ENCODE data around the gene PDE4D. TPM values are rescaled to one million over a fixed set of nuclear protein-coding genes. Genes with fewer than 3 reads are reported as not detected.

The PDE4D gene
- total RNA-seq, 1 donor from 2014 or later, result 2.3 TPM

DNA sequence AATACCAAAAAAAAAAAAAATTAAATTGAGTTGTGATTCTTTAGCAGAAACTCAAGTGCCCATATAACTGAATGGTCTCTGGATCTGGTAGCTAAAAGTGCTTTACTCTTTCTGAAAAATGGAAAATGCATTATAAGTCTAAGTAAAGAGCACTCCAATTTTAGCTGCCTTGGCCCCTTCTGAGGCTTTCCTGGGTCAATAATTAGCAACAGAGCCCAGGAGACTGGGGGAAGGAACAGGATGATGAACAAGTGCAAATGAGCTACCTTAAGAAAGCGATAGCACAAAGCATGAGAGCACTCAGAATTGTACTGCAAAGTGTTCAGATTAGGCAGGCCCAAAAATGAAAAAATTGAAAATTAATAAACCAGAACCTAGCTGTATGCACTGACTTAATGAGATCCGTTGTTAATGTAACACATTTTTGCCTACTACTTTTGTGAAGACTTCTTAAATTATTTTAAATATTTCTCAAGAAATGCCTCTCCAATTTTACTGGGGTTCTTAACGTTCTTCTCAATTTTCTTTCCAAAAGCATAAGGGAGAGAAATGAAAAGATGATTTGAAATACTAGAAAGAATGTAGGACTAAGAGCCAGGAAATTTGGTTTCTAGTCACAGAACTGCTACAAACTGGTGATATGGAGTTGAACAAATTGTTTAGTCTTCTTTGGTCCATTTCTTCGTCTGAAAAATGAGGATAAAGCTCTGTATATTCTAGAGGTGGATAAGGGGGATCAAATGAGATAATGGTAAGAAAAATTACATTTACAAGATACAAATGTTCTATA is 566.1 kb downstream of the PDE4D start:
- Histone ChIP-seq H3K9ac (no peak overlapping the region), H3K4me1 (no peaks in the 10 kb centered on the region), H3K36me3 (no peaks in the 10 kb centered on the region), H3K9me3 (ENCODE audit: low read depth) (no peaks in the 10 kb centered on the region), H3K27ac (no peak overlapping the region), H3K4me3 (no peak overlapping the region), H3K27me3 (no peaks in the 10 kb centered on the region), H2AFZ (replicated peaks) (no peak overlapping the region), H3K4me2 (no peak overlapping the region), H4K20me1 (ENCODE audit: low read depth) (no peaks in the 10 kb centered on the region), H3K79me2 (ENCODE audit: low read depth) (no peaks in the 10 kb centered on the region), H3F3A (ENCODE audit: low read depth) (no peaks in the 10 kb centered on the region)
- DNase-seq (ENCODE audit: low spot score), result no peak
- no peak overlapping the region for H3K27ac Mint-ChIP-seq
- H3K9me3 Mint-ChIP-seq, result no peaks in the 10 kb centered on the region
- TF ChIP-seq EZH2 (IDR thresholded peaks at IDR 0.05) (no peak), EZH2phosphoT487 (IDR thresholded peaks at IDR 0.05) (no peak)
- TF ChIP-seq, protein P1, sequence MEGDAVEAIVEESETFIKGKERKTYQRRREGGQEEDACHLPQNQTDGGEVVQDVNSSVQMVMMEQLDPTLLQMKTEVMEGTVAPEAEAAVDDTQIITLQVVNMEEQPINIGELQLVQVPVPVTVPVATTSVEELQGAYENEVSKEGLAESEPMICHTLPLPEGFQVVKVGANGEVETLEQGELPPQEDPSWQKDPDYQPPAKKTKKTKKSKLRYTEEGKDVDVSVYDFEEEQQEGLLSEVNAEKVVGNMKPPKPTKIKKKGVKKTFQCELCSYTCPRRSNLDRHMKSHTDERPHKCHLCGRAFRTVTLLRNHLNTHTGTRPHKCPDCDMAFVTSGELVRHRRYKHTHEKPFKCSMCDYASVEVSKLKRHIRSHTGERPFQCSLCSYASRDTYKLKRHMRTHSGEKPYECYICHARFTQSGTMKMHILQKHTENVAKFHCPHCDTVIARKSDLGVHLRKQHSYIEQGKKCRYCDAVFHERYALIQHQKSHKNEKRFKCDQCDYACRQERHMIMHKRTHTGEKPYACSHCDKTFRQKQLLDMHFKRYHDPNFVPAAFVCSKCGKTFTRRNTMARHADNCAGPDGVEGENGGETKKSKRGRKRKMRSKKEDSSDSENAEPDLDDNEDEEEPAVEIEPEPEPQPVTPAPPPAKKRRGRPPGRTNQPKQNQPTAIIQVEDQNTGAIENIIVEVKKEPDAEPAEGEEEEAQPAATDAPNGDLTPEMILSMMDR (IDR thresholded peaks at IDR 0.05), result no peak
- H3K27me3 Mint-ChIP-seq (ENCODE audit: insufficient read depth, low read depth), result peaks cover 7% of the 10 kb centered on the region
- H3K36me3 Mint-ChIP-seq, result no peaks in the 10 kb centered on the region
- peaks cover 5% of the 10 kb centered on the region for H3K4me1 Mint-ChIP-seq
- H3K4me3 Mint-ChIP-seq, result no peak overlapping the region

DNA sequence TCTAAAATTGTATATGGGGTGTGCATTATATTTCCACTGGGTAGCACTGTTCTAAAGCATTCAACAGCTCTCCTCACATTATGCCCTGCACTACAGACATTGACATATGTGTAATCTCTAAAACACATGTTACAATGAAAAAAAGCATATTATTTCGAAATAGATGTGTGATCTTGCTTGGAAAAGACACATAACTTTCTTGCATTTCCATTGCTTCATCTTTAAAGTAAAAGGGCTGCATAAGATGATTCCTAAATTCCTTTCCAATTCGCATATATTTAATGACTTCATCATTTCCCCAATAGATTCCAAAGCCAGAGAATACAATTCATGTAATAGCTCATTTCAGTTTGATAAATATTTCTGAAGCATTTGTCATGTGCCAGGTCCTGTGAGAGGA is 566.9 kb downstream of the PDE4D start:
- Histone ChIP-seq H3K4me3 (no peak overlapping the region), H3F3A (ENCODE audit: low read depth) (no peaks in the 10 kb centered on the region), H3K9me3 (ENCODE audit: low read depth) (no peaks in the 10 kb centered on the region), H4K20me1 (ENCODE audit: low read depth) (no peaks in the 10 kb centered on the region), H3K9ac (no peak overlapping the region), H3K79me2 (ENCODE audit: low read depth) (no peaks in the 10 kb centered on the region), H3K27ac (no peak overlapping the region), H3K4me1 (no peaks in the 10 kb centered on the region), H3K27me3 (no peaks in the 10 kb centered on the region), H2AFZ (replicated peaks) (no peak overlapping the region), H3K36me3 (no peaks in the 10 kb centered on the region), H3K4me2 (no peak overlapping the region)
- Mint-ChIP-seq H3K4me3 (no peak overlapping the region), H3K27me3 (ENCODE audit: insufficient read depth, low read depth) (peaks cover 7% of the 10 kb centered on the region), H3K27ac (no peak overlapping the region), H3K4me1 (peaks cover 5% of the 10 kb centered on the region), H3K9me3 (no peaks in the 10 kb centered on the region), H3K36me3 (no peaks in the 10 kb centered on the region)
- TF ChIP-seq EZH2phosphoT487 (IDR thresholded peaks at IDR 0.05), result no peak
- TF ChIP-seq, protein P1 (IDR thresholded peaks at IDR 0.05), result no peak
- no peak for DNase-seq (ENCODE audit: low spot score)

DNA sequence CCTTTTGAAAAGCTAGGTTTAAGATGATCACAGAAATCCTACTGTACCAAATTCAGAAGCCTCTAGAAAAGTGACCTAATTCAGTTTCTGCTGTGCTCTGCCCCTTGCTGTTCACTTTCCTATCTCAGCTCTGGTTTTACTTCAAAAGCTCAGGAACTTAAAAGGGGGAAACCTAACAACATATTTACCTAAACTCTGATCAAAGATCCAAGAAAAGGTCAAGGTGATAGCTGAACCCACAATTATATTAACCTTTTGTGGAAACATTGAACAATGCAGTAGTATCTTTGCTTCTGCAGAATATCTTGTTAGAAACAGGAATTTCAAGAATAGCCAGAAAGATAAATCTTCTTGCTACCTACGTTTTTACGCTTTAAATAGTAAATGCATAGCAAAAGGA is 568.5 kb downstream of the PDE4D start:
- TF ChIP-seq EZH2 (IDR thresholded peaks at IDR 0.05) (no peak), EZH2phosphoT487 (IDR thresholded peaks at IDR 0.05) (no peak)
- TF ChIP-seq, protein P1 (IDR thresholded peaks at IDR 0.05), result no peak
- H3K36me3 Mint-ChIP-seq, result peaks cover 1% of the 10 kb centered on the region
- no peaks in the 10 kb centered on the region for H3K36me3 ChIP-seq
- no peak overlapping the region for H3K4me2 ChIP-seq
- H3K9me3 Mint-ChIP-seq, result no peaks in the 10 kb centered on the region
- H3F3A ChIP-seq (ENCODE audit: low read depth), result no peaks in the 10 kb centered on the region
- no peaks in the 10 kb centered on the region for H3K79me2 ChIP-seq (ENCODE audit: low read depth)
- no peak for DNase-seq (ENCODE audit: low spot score)
- no peak overlapping the region for H3K4me3 ChIP-seq
- peaks cover 7% of the 10 kb centered on the region for H3K4me1 Mint-ChIP-seq
- H3K4me1 ChIP-seq, result no peaks in the 10 kb centered on the region
- no peak overlapping the region for H3K4me3 Mint-ChIP-seq
- no peak overlapping the region for H3K27ac ChIP-seq
- H3K27me3 Mint-ChIP-seq (ENCODE audit: insufficient read depth, low read depth), result peaks cover 5% of the 10 kb centered on the region
- H3K27me3 ChIP-seq, result no peaks in the 10 kb centered on the region
- H3K9me3 ChIP-seq (ENCODE audit: low read depth), result no peaks in the 10 kb centered on the region
- no peak overlapping the region for H2AFZ ChIP-seq (replicated peaks)
- no peak overlapping the region for H3K27ac Mint-ChIP-seq
- no peaks in the 10 kb centered on the region for H4K20me1 ChIP-seq (ENCODE audit: low read depth)
- H3K9ac ChIP-seq, result no peak overlapping the region

Measured in neural progenitor cell (in vitro differentiated cells).